ENCODE data around the gene SDCBP2. TPM values are rescaled to one million over a fixed set of nuclear protein-coding genes. Genes with fewer than 3 reads are reported as not detected.

SDCBP2 gene
- total RNA-seq: 2.2 and 2.6 TPM in 2 replicates

GRCh38 chr20:1328680-1329330 lies at the start of gene SDCBP2:
TSS of gene SDCBP2 (minus strand) at chr20:1329139. CDS start at chr20:1320416, 8,723 bp downstream.
- intact Hi-C loops (cut with micrococcal nuclease): no loop called here
- Mint-ChIP-seq H3K27me3 (ENCODE audit: insufficient read depth) (no peaks in the 10 kb centered on the region), H3K4me1 (ENCODE audit: low read depth) (peaks cover 34% of the 10 kb centered on the region), H3K36me3 (ENCODE audit: low read depth) (peaks cover 16% of the 10 kb centered on the region), H3K9me3 (no peaks in the 10 kb centered on the region), H3K27ac (peak within 1 kb of the TSS; percentile 53), H3K4me3 (no peak within 1 kb of the TSS)
- DNase-seq (ENCODE audit: low spot score): no peak

GRCh38 chr20:1378735-1379125 lies 49.8 kb upstream of the SDCBP2 start:
- no peak for DNase-seq (ENCODE audit: low spot score)
- no peak overlapping the region for H3K4me3 Mint-ChIP-seq
- H3K27me3 Mint-ChIP-seq (ENCODE audit: insufficient read depth): no peaks in the 10 kb centered on the region
- H3K27ac Mint-ChIP-seq: peak overlapping the region; percentile 74
- no peaks in the 10 kb centered on the region for H3K9me3 Mint-ChIP-seq
- H3K36me3 Mint-ChIP-seq (ENCODE audit: low read depth): peaks cover 28% of the 10 kb centered on the region
- peaks cover 87% of the 10 kb centered on the region for H3K4me1 Mint-ChIP-seq (ENCODE audit: low read depth)
- intact Hi-C loops (cut with micrococcal nuclease): no loop called here

- peak overlapping the region; percentile 81 for H3K27ac Mint-ChIP-seq
- H3K36me3 Mint-ChIP-seq (ENCODE audit: low read depth): peaks cover 32% of the 10 kb centered on the region
- no peak for DNase-seq (ENCODE audit: low spot score)
- no peaks in the 10 kb centered on the region for H3K27me3 Mint-ChIP-seq (ENCODE audit: insufficient read depth)
- no peak overlapping the region for H3K4me3 Mint-ChIP-seq
- no peaks in the 10 kb centered on the region for H3K9me3 Mint-ChIP-seq
- intact Hi-C loops (cut with micrococcal nuclease): loop anchor here (1.0 kb wide), 3 partner anchors 15 to 53 kb away; partner anchors contain the start of gene FKBP1A
- H3K4me1 Mint-ChIP-seq (ENCODE audit: low read depth): peaks cover 89% of the 10 kb centered on the region
These were observed 49.2 kb upstream of the SDCBP2 start for GRCh38 chr20:1377984-1378734.

GRCh38 chr20:1377341-1377871 lies 48.5 kb upstream of the SDCBP2 start:
- H3K4me1 Mint-ChIP-seq (ENCODE audit: low read depth): peaks cover 89% of the 10 kb centered on the region
- H3K36me3 Mint-ChIP-seq (ENCODE audit: low read depth): peaks cover 36% of the 10 kb centered on the region
- intact Hi-C loops (cut with micrococcal nuclease): loop anchor here (1.0 kb wide), 3 partner anchors 16 to 52 kb away; partner anchors contain the start of gene FKBP1A
- DNase-seq (ENCODE audit: low spot score): no peak
- H3K9me3 Mint-ChIP-seq: no peaks in the 10 kb centered on the region
- H3K4me3 Mint-ChIP-seq: peak overlapping the region; percentile 52
- H3K27me3 Mint-ChIP-seq (ENCODE audit: insufficient read depth): no peaks in the 10 kb centered on the region
- peak overlapping the region; percentile 81 for H3K27ac Mint-ChIP-seq

- peak overlapping the region; percentile 52 for H3K4me3 Mint-ChIP-seq
- peaks cover 89% of the 10 kb centered on the region for H3K4me1 Mint-ChIP-seq (ENCODE audit: low read depth)
- H3K9me3 Mint-ChIP-seq: no peaks in the 10 kb centered on the region
- H3K36me3 Mint-ChIP-seq (ENCODE audit: low read depth): peaks cover 41% of the 10 kb centered on the region
- H3K27me3 Mint-ChIP-seq (ENCODE audit: insufficient read depth): no peaks in the 10 kb centered on the region
- no peak for DNase-seq (ENCODE audit: low spot score)
- peak overlapping the region; percentile 81 for H3K27ac Mint-ChIP-seq
- intact Hi-C loops (cut with micrococcal nuclease): loop anchor here (1.0 kb wide), 4 partner anchors 12 to 51 kb away; partner anchors contain the start of gene FKBP1A
These were observed 47.7 kb upstream of the SDCBP2 start for GRCh38 chr20:1376408-1377270.

GRCh38 chr20:1376007-1376406 lies 47.1 kb upstream of the SDCBP2 start:
- DNase-seq (ENCODE audit: low spot score): no peak
- intact Hi-C loops (cut with micrococcal nuclease): loop anchor here (1.0 kb wide), 1 partner anchor 12 kb away; no protein-coding TSS in a partner anchor
- peaks cover 89% of the 10 kb centered on the region for H3K4me1 Mint-ChIP-seq (ENCODE audit: low read depth)
- H3K27me3 Mint-ChIP-seq (ENCODE audit: insufficient read depth): no peaks in the 10 kb centered on the region
- peak overlapping the region; percentile 16 for H3K4me3 Mint-ChIP-seq
- H3K9me3 Mint-ChIP-seq: no peaks in the 10 kb centered on the region
- H3K36me3 Mint-ChIP-seq (ENCODE audit: low read depth): peaks cover 46% of the 10 kb centered on the region
- peak overlapping the region; percentile 73 for H3K27ac Mint-ChIP-seq

GRCh38 chr20:1375515-1375914 lies 46.6 kb upstream of the SDCBP2 start:
- intact Hi-C loops (cut with micrococcal nuclease): no loop called here
- DNase-seq (ENCODE audit: low spot score): no peak
- Mint-ChIP-seq H3K4me1 (ENCODE audit: low read depth) (peaks cover 84% of the 10 kb centered on the region), H3K36me3 (ENCODE audit: low read depth) (peaks cover 47% of the 10 kb centered on the region), H3K9me3 (no peaks in the 10 kb centered on the region), H3K27me3 (ENCODE audit: insufficient read depth) (no peaks in the 10 kb centered on the region), H3K27ac (peak overlapping the region; percentile 73), H3K4me3 (no peak overlapping the region)

GRCh38 chr20:1374246-1374645 lies 45.3 kb upstream of the SDCBP2 start:
- Mint-ChIP-seq H3K27ac (no peak overlapping the region), H3K27me3 (ENCODE audit: insufficient read depth) (no peaks in the 10 kb centered on the region), H3K36me3 (ENCODE audit: low read depth) (peaks cover 48% of the 10 kb centered on the region), H3K4me1 (ENCODE audit: low read depth) (peaks cover 77% of the 10 kb centered on the region), H3K9me3 (no peaks in the 10 kb centered on the region), H3K4me3 (no peak overlapping the region)
- DNase-seq (ENCODE audit: low spot score): no peak
- intact Hi-C loops (cut with micrococcal nuclease): no loop called here

- Mint-ChIP-seq H3K9me3 (no peaks in the 10 kb centered on the region), H3K4me1 (ENCODE audit: low read depth) (peaks cover 77% of the 10 kb centered on the region), H3K4me3 (no peak overlapping the region), H3K36me3 (ENCODE audit: low read depth) (peaks cover 47% of the 10 kb centered on the region), H3K27me3 (ENCODE audit: insufficient read depth) (no peaks in the 10 kb centered on the region), H3K27ac (peak overlapping the region; percentile 27)
- DNase-seq (ENCODE audit: low spot score): no peak
- intact Hi-C loops (cut with micrococcal nuclease): no loop called here
These were observed 44.7 kb upstream of the SDCBP2 start for GRCh38 chr20:1373614-1374013.

GRCh38 chr20:1373036-1373435 lies 44.1 kb upstream of the SDCBP2 start:
- intact Hi-C loops (cut with micrococcal nuclease): no loop called here
- Mint-ChIP-seq H3K4me3 (no peak overlapping the region), H3K4me1 (ENCODE audit: low read depth) (peaks cover 74% of the 10 kb centered on the region), H3K9me3 (no peaks in the 10 kb centered on the region), H3K27ac (no peak overlapping the region), H3K36me3 (ENCODE audit: low read depth) (peaks cover 52% of the 10 kb centered on the region), H3K27me3 (ENCODE audit: insufficient read depth) (no peaks in the 10 kb centered on the region)
- no peak for DNase-seq (ENCODE audit: low spot score)

- no peak for DNase-seq (ENCODE audit: low spot score)
- H3K36me3 Mint-ChIP-seq (ENCODE audit: low read depth): peaks cover 57% of the 10 kb centered on the region
- no peaks in the 10 kb centered on the region for H3K9me3 Mint-ChIP-seq
- H3K27ac Mint-ChIP-seq: peak overlapping the region; percentile 3
- no peaks in the 10 kb centered on the region for H3K27me3 Mint-ChIP-seq (ENCODE audit: insufficient read depth)
- no peak overlapping the region for H3K4me3 Mint-ChIP-seq
- intact Hi-C loops (cut with micrococcal nuclease): no loop called here
- peaks cover 71% of the 10 kb centered on the region for H3K4me1 Mint-ChIP-seq (ENCODE audit: low read depth)
These were observed 43.0 kb upstream of the SDCBP2 start for GRCh38 chr20:1371830-1372539.

- H3K4me1 Mint-ChIP-seq (ENCODE audit: low read depth): peaks cover 65% of the 10 kb centered on the region
- peaks cover 60% of the 10 kb centered on the region for H3K36me3 Mint-ChIP-seq (ENCODE audit: low read depth)
- H3K27me3 Mint-ChIP-seq (ENCODE audit: insufficient read depth): no peaks in the 10 kb centered on the region
- no peaks in the 10 kb centered on the region for H3K9me3 Mint-ChIP-seq
- DNase-seq (ENCODE audit: low spot score): no peak
- H3K27ac Mint-ChIP-seq: peak overlapping the region; percentile 7
- H3K4me3 Mint-ChIP-seq: no peak overlapping the region
- intact Hi-C loops (cut with micrococcal nuclease): no loop called here
These were observed 42.4 kb upstream of the SDCBP2 start for GRCh38 chr20:1371202-1371782.

Data from activated T-helper 1 cell treated with anti-CD3 and anti-CD28 coated beads, Interleukin-12 subunit alpha, Interleukin-12 subunit beta, Interleukin-2, Interleukin-4 antibody, amounts not matched to agents 30 ng/mL and 10 ng/mL and 1 ng/mL, durations not matched to agents 14 hours and 24 hours and 36 hours (primary cell).